Measurements from ENCODE around the gene RANBP2. TPM values are rescaled to one million over a fixed set of nuclear protein-coding genes. Genes with fewer than 3 reads are reported as not detected.

RANBP2 gene
- total RNA-seq, 2 donors from 2014 or later = 54.8 to 81.6 TPM

Other genes starting within 250 kb of the RANBP2 start
- gene LIMS1, start 185.0 kb upstream of the RANBP2 start, total RNA-seq = 100 to 1,000 TPM; 146 to 186 TPM
- 10 to 100 TPM; 11.0 to 18.1 TPM for gene CCDC138, start 67.3 kb downstream of the RANBP2 start, total RNA-seq

Measured in activated T-helper 17 cell treated with anti-CD3 and anti-CD28 coated beads, Interleukin-2, amount 50 U/mL, for 72 hours (primary cell).